Glutamatergic neuron (in vitro differentiated cells): ENCODE results near the gene NCOR2. TPM values are rescaled to one million over a fixed set of nuclear protein-coding genes. Genes with fewer than 3 reads are reported as not detected.

Source experiments
- DNase-seq: peaks from one replicate; pipeline ENCODE4 v3.0.0; 2022
- H3K27ac Mint-ChIP-seq: one replicate; pipeline ENCODE4 v1.8.0; 2020; ENCODE audit warnings: mild to moderate bottlenecking, mixed read lengths, inconsistent platforms; ENCODE audit not compliant: unreplicated experiment
- H3K27me3 Mint-ChIP-seq: one replicate; pipeline ENCODE4 v1.8.0; 2020; ENCODE audit warnings: mild to moderate bottlenecking, moderate library complexity, mixed read lengths, inconsistent platforms; ENCODE audit not compliant: unreplicated experiment
- H3K36me3 Mint-ChIP-seq: one replicate; pipeline ENCODE4 v1.8.0; 2020; ENCODE audit warnings: mild to moderate bottlenecking, mixed read lengths, inconsistent platforms; ENCODE audit not compliant: unreplicated experiment
- H3K4me1 Mint-ChIP-seq: one replicate; pipeline ENCODE4 v1.8.0; 2020; ENCODE audit warnings: mild to moderate bottlenecking, low read depth, mixed read lengths, inconsistent platforms; ENCODE audit not compliant: unreplicated experiment
- H3K4me3 Mint-ChIP-seq: one replicate; pipeline ENCODE4 v1.8.0; 2020; ENCODE audit warnings: mild to moderate bottlenecking, mixed read lengths, inconsistent platforms; ENCODE audit not compliant: unreplicated experiment
- H3K9me3 Mint-ChIP-seq: one replicate; pipeline ENCODE4 v1.8.0; 2020; ENCODE audit warnings: mild to moderate bottlenecking, moderate library complexity, mixed read lengths, inconsistent platforms; ENCODE audit not compliant: unreplicated experiment
- CTCF ChIP-seq: fragments of 200-600 bp; sonication (generic); IDR thresholded peaks from one replicate; pipeline ENCODE4 v1.5.0; 2021; ENCODE audit not compliant: partially characterized antibody, unreplicated experiment
- total RNA-seq: library from RNA; stranded (reverse); fragmentation: NEBNext Ultra II Directional; extraction: Animal tissue kit (Norgen Biotek cat#: 25700); gene quantifications from one replicate; pipeline ENCODE4 v1.2.1, GENCODE V29; 2021; ENCODE audit not compliant: unreplicated experiment

The NCOR2 gene
- total RNA-seq, 1 donor from 2014 or later, result 360 TPM

- no peak overlapping the region for H3K27ac Mint-ChIP-seq
- peaks cover 6% of the 10 kb centered on the region for H3K36me3 Mint-ChIP-seq
- no peak for TF ChIP-seq CTCF
- no peak for DNase-seq
- H3K9me3 Mint-ChIP-seq, result peaks cover 8% of the 10 kb centered on the region
- peaks cover 6% of the 10 kb centered on the region for H3K27me3 Mint-ChIP-seq
- peaks cover 32% of the 10 kb centered on the region for H3K4me1 Mint-ChIP-seq
- H3K4me3 Mint-ChIP-seq, result no peak overlapping the region
Observed at GRCh38 chr12:124556074-124556466, 11.3 kb downstream of the NCOR2 start.

DNA sequence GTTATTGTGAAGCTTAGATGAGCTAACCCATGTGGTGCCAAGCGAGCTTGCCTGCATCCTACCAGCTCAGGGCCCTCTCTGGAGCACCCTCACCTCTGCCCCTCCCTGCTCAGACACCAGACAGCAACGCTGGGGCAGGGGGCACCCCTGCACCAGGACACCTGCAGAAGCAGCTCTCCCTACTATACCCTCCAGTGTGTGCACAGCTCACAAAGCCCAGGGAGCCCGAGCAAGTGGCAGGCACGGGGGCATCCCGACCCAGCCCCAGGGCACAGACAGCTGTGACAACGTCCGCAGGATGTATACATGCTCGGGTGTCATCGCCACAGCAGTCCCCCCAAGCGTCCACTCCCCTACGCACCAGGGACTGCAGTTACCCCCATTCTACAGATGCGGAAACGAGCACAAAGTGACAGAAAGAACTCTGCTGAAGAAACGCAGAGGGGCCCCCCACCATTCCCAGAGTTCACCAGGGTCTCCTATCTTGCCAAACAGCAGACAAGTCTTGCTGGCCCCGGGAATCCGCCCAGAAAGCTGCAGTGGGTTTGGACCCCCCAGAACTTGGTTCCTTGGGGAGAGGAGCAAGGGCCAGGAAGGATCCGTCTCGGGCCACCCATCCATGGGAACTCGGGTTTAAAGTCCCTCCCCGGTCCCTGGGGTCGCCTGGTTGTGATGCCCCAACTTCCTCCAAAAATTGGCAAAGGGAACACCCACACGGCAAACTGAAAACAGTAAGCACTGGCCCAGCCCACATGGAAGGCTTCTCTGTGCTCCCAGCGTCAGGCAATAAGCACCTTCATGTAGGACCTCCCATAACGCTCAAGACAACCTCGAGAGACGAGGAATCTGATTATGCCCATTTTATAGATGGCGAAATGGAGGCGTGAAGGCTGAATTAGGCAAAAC, 12.0 kb downstream of the NCOR2 start:
- no peak for TF ChIP-seq CTCF
- H3K27ac Mint-ChIP-seq, result no peak overlapping the region
- H3K9me3 Mint-ChIP-seq, result peaks cover 8% of the 10 kb centered on the region
- H3K36me3 Mint-ChIP-seq, result peaks cover 6% of the 10 kb centered on the region
- DNase-seq, result no peak
- peaks cover 32% of the 10 kb centered on the region for H3K4me1 Mint-ChIP-seq
- H3K4me3 Mint-ChIP-seq, result no peak overlapping the region
- H3K27me3 Mint-ChIP-seq, result peaks cover 6% of the 10 kb centered on the region

DNA sequence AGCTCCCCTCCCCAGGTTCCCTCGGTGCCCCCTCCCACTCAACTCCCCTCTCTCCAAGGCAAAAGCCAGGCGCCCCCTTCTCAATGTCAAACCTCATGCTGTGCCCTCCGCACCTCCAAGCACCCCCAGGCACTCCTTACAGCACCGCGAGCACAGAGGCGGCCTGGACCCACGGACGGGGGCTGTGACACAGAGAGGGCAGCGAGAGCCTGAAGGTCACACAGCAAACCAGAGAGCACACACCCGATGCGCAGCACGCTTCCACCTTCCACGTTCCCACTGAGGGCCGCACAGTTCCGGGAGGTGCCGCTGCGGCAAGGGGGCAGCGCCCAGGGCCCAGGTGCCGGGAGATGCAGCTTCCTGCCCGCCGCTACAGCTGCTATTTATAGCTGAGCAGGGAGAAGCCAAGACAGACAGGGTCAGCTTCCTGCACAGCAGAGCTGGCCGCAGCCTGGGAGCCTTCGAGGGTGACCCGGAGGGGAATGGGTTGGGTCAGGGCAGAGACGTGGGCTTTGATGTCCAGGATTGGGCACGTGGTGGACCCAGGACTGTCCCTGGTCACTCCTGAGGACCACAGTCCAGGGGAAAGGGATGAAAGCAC, 12.9 kb downstream of the NCOR2 start:
- peaks cover 8% of the 10 kb centered on the region for H3K9me3 Mint-ChIP-seq
- H3K4me3 Mint-ChIP-seq, result no peak overlapping the region
- TF ChIP-seq CTCF, result no peak
- H3K4me1 Mint-ChIP-seq, result peaks cover 35% of the 10 kb centered on the region
- no peak overlapping the region for H3K27ac Mint-ChIP-seq
- H3K27me3 Mint-ChIP-seq, result peaks cover 6% of the 10 kb centered on the region
- DNase-seq, result no peak
- peaks cover 3% of the 10 kb centered on the region for H3K36me3 Mint-ChIP-seq

GRCh38 chr12:124553862-124554428, 13.5 kb downstream of the NCOR2 start:
- DNase-seq, result no peak
- TF ChIP-seq CTCF, result no peak
- H3K27me3 Mint-ChIP-seq, result peaks cover 6% of the 10 kb centered on the region
- H3K4me3 Mint-ChIP-seq, result no peak overlapping the region
- H3K9me3 Mint-ChIP-seq, result peaks cover 8% of the 10 kb centered on the region
- no peaks in the 10 kb centered on the region for H3K36me3 Mint-ChIP-seq
- H3K4me1 Mint-ChIP-seq, result peaks cover 36% of the 10 kb centered on the region
- H3K27ac Mint-ChIP-seq, result peak overlapping the region; percentile 59
